Endothelial cell of umbilical vein (primary cell): Measurements from ENCODE around the gene KLK14. TPM values are rescaled to one million over a fixed set of nuclear protein-coding genes. Genes with fewer than 3 reads are reported as not detected.

Source experiments
- BruUV-seq: library from RNA; stranded (reverse); fragments of 400-500 nt; replicated peaks from 2 replicates; lab custom pipeline; 2021; lab: Mats Ljungman, UMichigan
- CTCF ChIA-PET: fragments of 300-600, 350-600 bp; sonication (Branson Sonifier 250); formaldehyde crosslinking; loops from one replicate; lab custom pipeline; 2021; ENCODE audit warnings: antibody characterized with exemption, inconsistent platforms; lab: Charles Lee
- POLR2A ChIA-PET: fragments of 300-600, 350-600 bp; sonication (Branson Sonifier 250); formaldehyde crosslinking; loops from one replicate; lab custom pipeline; 2021; ENCODE audit warnings: antibody characterized with exemption, inconsistent platforms; lab: Charles Lee
- DNase-seq: peaks from one replicate; pipeline ENCODE4 v3.0.0-alpha.2; 2011; ENCODE audit warnings: low read depth, low spot score
- FAIRE-seq: peaks from 2 replicates; lab custom pipeline; 2011; peaks lifted over from hg19 to GRCh38; lab: Jason Lieb, UNC
- H2AFZ ChIP-seq: 2 replicates; pipeline ENCODE4 v1.6.0; 2012; ENCODE audit warnings: low read depth, low read length, control low read depth, inconsistent platforms
- H3K27ac ChIP-seq: 2 replicates; pipeline ENCODE4 v1.5.1; 2011; ENCODE audit warnings: low read depth, mild to moderate bottlenecking, control low read depth, low read length, moderate library complexity; ENCODE audit not compliant: insufficient read depth
- H3K27me3 ChIP-seq, 2 experiments: 2 replicates each; pipeline versions ENCODE4 v1.6.0 to v1.6.1; 2011; ENCODE audit warnings: low read length in 2 of 2, mixed read lengths in 1 of 2; ENCODE audit not compliant: control insufficient read depth in 2 of 2, insufficient read depth in 2 of 2
- H3K36me3 ChIP-seq, 2 experiments: 2 replicates in 1 of 2; 3 replicates in 1 of 2; pipeline ENCODE4 v1.5.1; 2011; ENCODE audit warnings: low read length in 2 of 2, mild to moderate bottlenecking in 1 of 2, moderate library complexity in 1 of 2; ENCODE audit not compliant: control insufficient read depth in 2 of 2, insufficient read depth in 2 of 2; ENCODE audit errors: extremely low read depth in 1 of 2
- H3K4me1 ChIP-seq: 3 replicates; pipeline ENCODE4 v1.5.1; 2011; ENCODE audit warnings: mild to moderate bottlenecking, low read length; ENCODE audit not compliant: control insufficient read depth, insufficient read depth; ENCODE audit errors: extremely low read depth
- H3K4me2 ChIP-seq: 2 replicates; pipeline ENCODE4 v1.6.1; 2011; ENCODE audit warnings: low read length, control low read depth, mixed read lengths; ENCODE audit not compliant: insufficient read depth
- H3K4me3 ChIP-seq, 3 experiments: fragments of 200-600 bp in 1 of 3; sonication (generic), shearing (Covaris generic) in 1 of 3; replicated peaks in 1 of 3; 2 replicates each; pipeline ENCODE4 v1.5.1; 2011 to 2016; ENCODE audit warnings: control low read depth in 3 of 3, low read length in 3 of 3, mild to moderate bottlenecking in 2 of 3, inconsistent platforms in 1 of 3, low read depth in 1 of 3, moderate library complexity in 1 of 3; ENCODE audit not compliant: insufficient read depth in 1 of 3
- H3K79me2 ChIP-seq: 2 replicates; pipeline ENCODE4 v1.6.0; 2012; ENCODE audit warnings: low read length, inconsistent platforms; ENCODE audit not compliant: control insufficient read depth, insufficient read depth
- H3K9ac ChIP-seq: replicated peaks from 2 replicates; pipeline ENCODE3; 2011; ENCODE audit warnings: low read length, control low read depth; ENCODE audit not compliant: insufficient read depth; ENCODE audit errors: extremely low read depth
- H3K9me1 ChIP-seq: replicated peaks from 3 replicates; pipeline ENCODE4 v1.6.0; 2011; ENCODE audit warnings: mild to moderate bottlenecking, low read length; ENCODE audit not compliant: control insufficient read depth, insufficient read depth; ENCODE audit errors: extremely low read depth
- H3K9me3 ChIP-seq: replicated peaks from 2 replicates; pipeline ENCODE4 v1.5.1; 2012; ENCODE audit warnings: low read length, inconsistent platforms; ENCODE audit not compliant: control insufficient read depth, insufficient read depth
- H4K20me1 ChIP-seq: replicated peaks from 2 replicates; pipeline ENCODE3; 2011; ENCODE audit warnings: mild to moderate bottlenecking, low read length; ENCODE audit not compliant: control insufficient read depth, insufficient read depth; ENCODE audit errors: extremely low read depth
- CTCF ChIP-seq, 2 donors: IDR thresholded peaks; 1 replicate in 1 of 2; 2 replicates in 1 of 2; pipeline ENCODE4 v1.5.1; 2011; ENCODE audit warnings: low read length in 2 of 2, mild to moderate bottlenecking in 2 of 2, moderate library complexity in 2 of 2, control low read depth in 1 of 2, inconsistent platforms in 1 of 2, low read depth in 1 of 2; ENCODE audit not compliant: insufficient read depth in 1 of 2; ENCODE audit errors: extremely low read depth in 1 of 2
- EZH2 ChIP-seq: IDR thresholded peaks from 2 replicates; pipeline ENCODE4 v1.6.1; 2012; ENCODE audit warnings: borderline replicate concordance, low read depth, mild to moderate bottlenecking, moderate library complexity, low read length, inconsistent platforms; ENCODE audit not compliant: severe bottlenecking
- FOS ChIP-seq: IDR thresholded peaks from 2 replicates; pipeline ENCODE4 v1.6.1; 2011; ENCODE audit warnings: mild to moderate bottlenecking, low read length, moderate library complexity, borderline replicate concordance; ENCODE audit not compliant: insufficient read depth
- GATA2 ChIP-seq: IDR thresholded peaks from 2 replicates; pipeline ENCODE4 v1.7.0; 2011; ENCODE audit warnings: low read depth, mild to moderate bottlenecking, moderate library complexity, mixed read lengths, low read length; ENCODE audit not compliant: insufficient read length, insufficient read depth
- JUN ChIP-seq: IDR thresholded peaks from 2 replicates; pipeline ENCODE4 v1.6.1; 2011; ENCODE audit warnings: borderline replicate concordance, low read depth; ENCODE audit not compliant: insufficient read length, insufficient read depth
- MAX ChIP-seq: IDR thresholded peaks from 2 replicates; pipeline ENCODE4 v1.6.1; 2011; ENCODE audit not compliant: insufficient read depth, insufficient read length
- POLR2A ChIP-seq: IDR thresholded peaks from 2 replicates; pipeline ENCODE4 v1.6.1; 2012; ENCODE audit warnings: low read depth, mild to moderate bottlenecking, control low read depth, low read length
- POLR2AphosphoS5 ChIP-seq: IDR thresholded peaks from 2 replicates; pipeline ENCODE4 v1.6.1; 2012; ENCODE audit warnings: low read depth, mild to moderate bottlenecking, control low read depth, low read length, moderate library complexity; ENCODE audit not compliant: insufficient read depth
- dilution Hi-C: fragments of 300-500 bp; cut with MboI; formaldehyde crosslinking; loops from one replicate; pipeline ENCODE4 v1.15.0; 2019; ENCODE audit warnings: low sequenced_read_pairs; ENCODE audit not compliant: extremely low pct_ligation_motif_present
- intact Hi-C: fragments of 100-400 bp; cut with micrococcal nuclease; formaldehyde crosslinking; loops from one replicate; pipeline ENCODE4 v1.10.0; 2022
- polyA plus RNA-seq, 4 experiments: library from polyadenylated mRNA; depleted of rRNA in 3 of 4; stranded (reverse) in 3 of 4; unstranded in 1 of 4; fragments of >200 nt; gene quantifications; 2 replicates each; pipeline versions ENCODE4 v1.2.1 to v1.2.3, GENCODE V29; 2011 to 2012; ENCODE audit warnings: missing spikeins in 1 of 4
- total RNA-seq: library from RNA; stranded (reverse); gene quantifications from 2 replicates; pipeline ENCODE4 v1.2.3, GENCODE V29; 2021

KLK14 gene
- total and polyA plus RNA-seq, 2 donors (not counting 3 experiments of a cell fraction or from before 2014, with no cell fraction given) = 0.12 TPM; not detected in 1

GRCh38 chr19:51040151-51040550 is 42.5 kb downstream of the KLK14 start:
- Histone ChIP-seq H3K9ac (no peak overlapping the region), H3K4me1 (no peaks in the 10 kb centered on the region), H3K4me3 (no peak overlapping the region), H3K4me2 (no peak overlapping the region), H3K9me1 (no peaks in the 10 kb centered on the region), H3K9me3 (no peaks in the 10 kb centered on the region), H3K79me2 (no peaks in the 10 kb centered on the region), H3K36me3 (no peaks in the 10 kb centered on the region), H4K20me1 (no peaks in the 10 kb centered on the region), H3K27me3 (no peaks in the 10 kb centered on the region), H2AFZ (no peak overlapping the region), H3K27ac (no peak overlapping the region)
- BruUV-seq = no TSS peak
- FAIRE-seq (no peak), DNase-seq (no peak)
- CTCF ChIA-PET = interaction anchor here (1.0 kb wide), 1 partner anchor 19 kb away, joined by 3 read pairs; no protein-coding TSS in a partner anchor
- POLR2A ChIA-PET = no interaction called here
- dilution Hi-C loops (no loop called here), intact Hi-C loops (no loop called here)
- TF ChIP-seq POLR2AphosphoS5 (no peak), EZH2 (no peak), MAX (no peak), CTCF (IDR thresholded peaks at IDR 0.05; ENCODE audit: extremely low read depth in 1 of 2, insufficient read depth in 1 of 2, low read depth in 1 of 2, low read length in 2 of 2) (no peak), GATA2 (no peak), POLR2A (no peak), JUN (no peak), FOS (no peak)
